SU-DHL-6 (cell line): ENCODE results near the gene COBL.

Experiments used
- CTCF ChIP-seq: fragments of 200-600 bp; sonication (generic); IDR thresholded peaks from one replicate; pipeline ENCODE4 v1.5.1; 2017; ENCODE audit warnings: antibody characterized with exemption, mild to moderate bottlenecking, low read length, moderate library complexity; ENCODE audit not compliant: insufficient read depth, poor library complexity, severe bottlenecking
- EZH2phosphoT487 ChIP-seq: fragments of 200-600 bp; sonication (generic), shearing (Covaris generic); conservative IDR thresholded peaks from 2 replicates; pipeline ENCODE4 v1.6.1; 2018; ENCODE audit warnings: mild to moderate bottlenecking, antibody characterized with exemption, low read length, moderate library complexity, mixed read lengths

GRCh38 chr7:51118628-51119027 is 198.0 kb downstream of the COBL start:
- TF ChIP-seq CTCF (no peak), EZH2phosphoT487 (no peak)
